H9 (cell line): Measurements from ENCODE around the gene UCK1. TPM values are rescaled to one million over a fixed set of nuclear protein-coding genes. Genes with fewer than 3 reads are reported as not detected.
"Not testable (repeated sequence)": the region's sequence is repeated elsewhere in the genome, so short reads cannot be mapped to it uniquely, and the experiment has no call there.

Experiments
- DNase-seq: peaks from one replicate; pipeline ENCODE4 v3.0.0-alpha.2; 2017
- H2AFZ ChIP-seq: one replicate; pipeline ENCODE4 v1.6.1; 2013; ENCODE audit warnings: mild to moderate bottlenecking, low read length, control low read depth, moderate library complexity
- H2AK5ac ChIP-seq: 2 replicates; pipeline ENCODE4 v1.6.1; 2013; ENCODE audit warnings: low read length, control low read depth, mixed read lengths; ENCODE audit not compliant: insufficient read length
- H2BK120ac ChIP-seq: one replicate; pipeline ENCODE4 v1.6.1; 2013; ENCODE audit warnings: low read depth, mild to moderate bottlenecking, low read length, control low read depth, inconsistent platforms; ENCODE audit not compliant: poor library complexity, severe bottlenecking
- H2BK12ac ChIP-seq: 2 replicates; pipeline ENCODE4 v1.6.1; 2013; ENCODE audit warnings: low read length, control low read depth, mixed read lengths, low read depth; ENCODE audit not compliant: insufficient read length
- H2BK15ac ChIP-seq: 2 replicates; pipeline ENCODE4 v1.6.1; 2013; ENCODE audit warnings: low read depth, low read length, control low read depth
- H2BK20ac ChIP-seq: one replicate; pipeline ENCODE4 v1.6.1; 2013; ENCODE audit warnings: low read depth, mild to moderate bottlenecking, low read length, control low read depth, inconsistent platforms; ENCODE audit not compliant: poor library complexity, severe bottlenecking
- H2BK5ac ChIP-seq: 2 replicates; pipeline ENCODE4 v1.6.1; 2013; ENCODE audit warnings: low read length, control low read depth, mixed read lengths; ENCODE audit not compliant: insufficient read length
- H3K14ac ChIP-seq: 2 replicates; pipeline ENCODE4 v1.6.1; 2013; ENCODE audit warnings: low read length, control low read depth; ENCODE audit not compliant: insufficient read depth
- H3K18ac ChIP-seq: 2 replicates; pipeline ENCODE4 v1.6.1; 2013; ENCODE audit warnings: low read depth, mild to moderate bottlenecking, mixed read lengths, low read length, control low read depth; ENCODE audit not compliant: insufficient read length
- H3K23ac ChIP-seq: 2 replicates; pipeline ENCODE4 v1.6.1; 2013; ENCODE audit warnings: low read length, control low read depth, mixed read lengths, low read depth; ENCODE audit not compliant: insufficient read length
- H3K23me2 ChIP-seq: 2 replicates; pipeline ENCODE4 v1.6.1; 2013; ENCODE audit warnings: low read depth, mild to moderate bottlenecking, mixed read lengths, low read length, control low read depth; ENCODE audit not compliant: insufficient read length, poor library complexity, severe bottlenecking
- H3K27ac ChIP-seq: 2 replicates; pipeline ENCODE4 v1.5.1; 2013; ENCODE audit warnings: low read length, control low read depth, mixed read lengths, low read depth; ENCODE audit not compliant: insufficient read length
- H3K27me3 ChIP-seq: 2 replicates; pipeline ENCODE4 v1.6.1; 2013; ENCODE audit warnings: low read length, control low read depth, inconsistent platforms; ENCODE audit not compliant: insufficient read depth
- H3K4ac ChIP-seq: 2 replicates; pipeline ENCODE4 v1.6.1; 2013; ENCODE audit warnings: low read depth, mild to moderate bottlenecking, control low read depth, inconsistent platforms, low read length, moderate library complexity
- H3K4me1 ChIP-seq: 2 replicates; pipeline ENCODE4 v1.6.1; 2013; ENCODE audit warnings: low read length, control low read depth, inconsistent platforms; ENCODE audit not compliant: insufficient read depth
- H3K4me2 ChIP-seq: 2 replicates; pipeline ENCODE4 v1.6.1; 2013; ENCODE audit warnings: low read length, control low read depth, mixed read lengths; ENCODE audit not compliant: insufficient read length, insufficient read depth
- H3K56ac ChIP-seq: 2 replicates; pipeline ENCODE4 v1.6.1; 2013; ENCODE audit warnings: low read depth, mild to moderate bottlenecking, mixed read lengths, low read length, control low read depth; ENCODE audit not compliant: insufficient read length
- H3K79me1 ChIP-seq: 2 replicates; pipeline ENCODE4 v1.6.1; 2013; ENCODE audit warnings: low read depth, mild to moderate bottlenecking, moderate library complexity, low read length, control low read depth, inconsistent platforms; ENCODE audit not compliant: insufficient read depth, poor library complexity, severe bottlenecking
- H3K79me2 ChIP-seq: 2 replicates; pipeline ENCODE4 v1.6.1; 2013; ENCODE audit warnings: low read length, control low read depth, inconsistent platforms; ENCODE audit not compliant: insufficient read depth
- H3K9ac ChIP-seq: 2 replicates; pipeline ENCODE4 v1.6.1; 2013; ENCODE audit warnings: low read length, control low read depth, mixed read lengths; ENCODE audit not compliant: insufficient read length; ENCODE audit errors: extremely low read depth
- H3K9me3 ChIP-seq: one replicate; pipeline ENCODE4 v1.6.1; 2013; ENCODE audit warnings: low read depth, low read length, inconsistent platforms; ENCODE audit not compliant: control insufficient read depth
- H3T11ph ChIP-seq: one replicate; pipeline ENCODE4 v1.6.1; 2013; ENCODE audit warnings: mild to moderate bottlenecking, low read length, control low read depth, inconsistent platforms
- H4K20me1 ChIP-seq: one replicate; pipeline ENCODE4 v1.6.1; 2013; ENCODE audit not compliant: control insufficient read depth, insufficient read length, insufficient read depth
- H4K5ac ChIP-seq: 2 replicates; pipeline ENCODE4 v1.6.1; 2013; ENCODE audit warnings: low read depth, mild to moderate bottlenecking, mixed read lengths, low read length, control low read depth; ENCODE audit not compliant: insufficient read length
- H4K8ac ChIP-seq: replicated peaks from 2 replicates; pipeline ENCODE4 v1.6.1; 2013; ENCODE audit warnings: low read length, control low read depth, mixed read lengths, low read depth; ENCODE audit not compliant: insufficient read length
- H4K91ac ChIP-seq: 2 replicates; pipeline ENCODE4 v1.6.1; 2013; ENCODE audit warnings: low read depth, mild to moderate bottlenecking, moderate library complexity, mixed read lengths, low read length, control low read depth; ENCODE audit not compliant: insufficient read length
- H3K27ac Mint-ChIP-seq, 3 experiments: 2 replicates in 2 of 3; 3 replicates in 1 of 3; pipeline ENCODE4 v1.8.0; 2020 to 2021; ENCODE audit warnings: mixed read lengths in 3 of 3, mild to moderate bottlenecking in 1 of 3, moderate library complexity in 1 of 3
- H3K27me3 Mint-ChIP-seq: 2 replicates; pipeline ENCODE4 v1.8.0; 2021; ENCODE audit warnings: low read depth, mild to moderate bottlenecking, moderate library complexity, mixed read lengths
- H3K36me3 Mint-ChIP-seq, 3 experiments: 2 replicates in 2 of 3; 3 replicates in 1 of 3; pipeline ENCODE4 v1.8.0; 2020 to 2021; ENCODE audit warnings: low read depth in 3 of 3, mixed read lengths in 3 of 3; ENCODE audit not compliant: insufficient read depth in 1 of 3
- H3K4me1 Mint-ChIP-seq, 2 experiments: 2 replicates each; pipeline ENCODE4 v1.8.0; 2020; ENCODE audit warnings: mixed read lengths in 2 of 2
- H3K4me3 Mint-ChIP-seq, 2 experiments: 2 replicates in 1 of 2; 3 replicates in 1 of 2; pipeline ENCODE4 v1.8.0; 2020 to 2021; ENCODE audit warnings: mild to moderate bottlenecking in 2 of 2, mixed read lengths in 2 of 2, moderate library complexity in 1 of 2
- H3K9me3 Mint-ChIP-seq, 2 experiments: 2 replicates in 1 of 2; 3 replicates in 1 of 2; pipeline ENCODE4 v1.8.0; 2020; ENCODE audit warnings: mild to moderate bottlenecking in 2 of 2, mixed read lengths in 2 of 2, moderate library complexity in 1 of 2
- CTCF ChIP-seq: fragments of 200-600 bp; sonication (generic); conservative IDR thresholded peaks from 3 replicates; pipeline ENCODE4 v1.8.0; 2021; ENCODE audit warnings: antibody characterized with exemption, mild to moderate bottlenecking
- WGBS: extraction: QIAGEN DNeasy Blood & Tissue Kit; methylation state at CpG from one replicate; pipeline ENCODE4 v1.1.7; 2013; ENCODE audit warnings: missing lambda C conversion rate, low lambda C conversion rate, mixed read lengths; ENCODE audit not compliant: insufficient read length; ENCODE audit errors: extremely low coverage; 5-methylcytosine and 5-hydroxymethylcytosine counted together
- total RNA-seq: library from RNA; stranded (reverse); gene quantifications from 2 replicates; pipeline ENCODE4 v1.2.1, GENCODE V29; 2021

UCK1 gene
- total RNA-seq, 1 experiment from 2014 or later = 54.2 TPM

DNA sequence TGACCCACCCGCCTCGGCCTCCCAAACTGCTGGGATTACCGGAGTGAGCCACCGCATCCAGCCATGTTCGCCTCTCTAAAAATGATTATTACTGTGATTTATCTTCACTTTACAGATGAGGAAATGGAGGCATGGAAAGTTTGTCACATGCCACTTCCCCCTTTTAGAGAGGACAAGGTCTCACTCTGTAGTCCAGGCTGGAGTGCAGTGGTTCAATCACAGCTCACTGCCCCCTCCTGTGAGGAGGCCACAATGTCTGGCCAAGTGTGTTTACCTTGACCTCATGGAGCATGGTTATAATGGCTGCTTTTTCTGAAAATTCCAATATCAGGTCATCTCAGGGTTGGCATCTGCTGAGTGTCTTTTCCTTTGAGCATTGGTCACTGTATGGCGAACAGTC, 21.0 kb upstream of the UCK1 start:
- Histone ChIP-seq H3T11ph (no peak overlapping the region), H3K27ac (no peak overlapping the region), H2AK5ac (no peak overlapping the region), H2BK20ac (no peak overlapping the region), H3K79me1 (no peaks in the 10 kb centered on the region), H2BK15ac (no peak overlapping the region), H3K9me3 (no peaks in the 10 kb centered on the region), H4K20me1 (no peaks in the 10 kb centered on the region), H2AFZ (no peak overlapping the region), H2BK12ac (no peak overlapping the region), H4K91ac (no peak overlapping the region), H3K4ac (no peak overlapping the region), H4K5ac (no peak overlapping the region), H3K14ac (no peak overlapping the region), H2BK120ac (no peak overlapping the region), H3K56ac (no peak overlapping the region), H3K9ac (no peak overlapping the region), H3K4me2 (no peak overlapping the region), H4K8ac (no peak overlapping the region), H2BK5ac (no peak overlapping the region), H3K79me2 (no peaks in the 10 kb centered on the region), H3K18ac (no peak overlapping the region), H3K27me3 (peaks cover 5% of the 10 kb centered on the region; the same call in 1 of the 2 replicates), H3K23ac (no peak overlapping the region), H3K23me2 (no peaks in the 10 kb centered on the region), H3K4me1 (no peaks in the 10 kb centered on the region; the same call in 1 of the 2 replicates)
- peaks cover 2 to 20% (median 12%) of the 10 kb centered on the region in 3 experiments; a peak in 6 of 7 replicates for H3K36me3 Mint-ChIP-seq
- peaks cover 2 to 3% of the 10 kb centered on the region in 2 experiments for H3K4me1 Mint-ChIP-seq
- peaks cover 83% of the 10 kb centered on the region for H3K27me3 Mint-ChIP-seq
- no peak overlapping the region; a peak in 1 of 7 replicates for H3K27ac Mint-ChIP-seq
- H3K4me3 Mint-ChIP-seq = no peak overlapping the region
- no CpG with 5 or more reads among the region's 6 CpGs for WGBS
- no peak for TF ChIP-seq CTCF
- H3K9me3 Mint-ChIP-seq = peaks cover 34 to 35% of the 10 kb centered on the region in 2 experiments
- no peak for DNase-seq

- not testable (repeated sequence) for H3K23ac ChIP-seq, H4K8ac ChIP-seq, H2BK120ac ChIP-seq, H3T11ph ChIP-seq, H3K79me1 ChIP-seq, H3K9ac ChIP-seq, H3K18ac ChIP-seq, H3K4me1 ChIP-seq, H3K79me2 ChIP-seq, H3K4me2 ChIP-seq, H2BK12ac ChIP-seq, H4K20me1 ChIP-seq, H3K23me2 ChIP-seq, H3K9me3 ChIP-seq, H3K4me3 Mint-ChIP-seq, H2AFZ ChIP-seq, H3K27ac Mint-ChIP-seq, H3K27ac ChIP-seq, H2BK5ac ChIP-seq, H4K91ac ChIP-seq, H3K27me3 ChIP-seq, H3K4ac ChIP-seq, H3K4me1 Mint-ChIP-seq, H2BK20ac ChIP-seq, H2BK15ac ChIP-seq, DNase-seq, H3K14ac ChIP-seq, H4K5ac ChIP-seq, H2AK5ac ChIP-seq, H3K56ac ChIP-seq
- Mint-ChIP-seq H3K36me3 (peaks cover 2 to 20% (median 12%) of the 10 kb centered on the region in 3 experiments; a peak in 6 of 7 replicates), H3K27me3 (peaks cover 72% of the 10 kb centered on the region), H3K9me3 (peaks cover 34 to 35% of the 10 kb centered on the region in 2 experiments)
- WGBS = no CpG with 5 or more reads among the region's 8 CpGs
Observed at GRCh38 chr9:131550465-131550864, 19.4 kb upstream of the UCK1 start.
